ENCODE results near the gene PELO.
"Not testable (repeated sequence)": the region's sequence is repeated elsewhere in the genome, so short reads cannot be mapped to it uniquely, and the experiment has no call there.

Gene PELO

DNA sequence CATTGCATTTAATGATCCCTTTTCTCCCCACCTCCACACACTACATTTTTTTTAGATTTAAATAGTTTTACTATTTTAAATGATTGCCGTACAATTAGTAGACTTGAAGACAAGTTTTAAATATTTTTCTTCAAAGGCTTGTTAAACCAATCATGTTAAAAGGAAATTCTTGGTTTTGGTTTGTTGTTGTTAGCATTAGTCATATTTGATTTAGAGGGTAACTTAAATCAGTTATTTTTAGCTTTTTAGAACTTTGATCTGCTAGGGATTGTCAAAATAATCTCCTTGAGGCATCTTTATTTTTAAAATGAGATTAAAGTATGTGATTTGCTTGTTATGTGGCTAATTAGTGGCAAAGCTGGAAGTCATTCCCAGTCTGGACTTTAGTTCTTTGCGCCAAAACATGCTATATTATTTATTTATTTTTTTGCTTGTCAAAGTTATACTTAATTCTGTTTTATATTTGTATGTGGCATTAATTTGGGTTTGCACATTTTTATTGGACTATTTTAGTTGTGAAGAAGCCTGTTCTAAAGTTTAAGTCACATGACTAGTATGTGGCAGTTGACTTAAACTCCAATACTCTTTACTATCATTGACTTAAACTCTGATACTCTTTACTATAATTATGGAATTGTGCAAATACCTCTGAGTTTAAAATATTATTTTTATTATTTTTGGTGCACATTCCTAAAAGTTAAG lies 14.7 kb downstream of the PELO start:
- no peak for DNase-seq

- no peak for DNase-seq
Measured at GRCh38 chr5:52802974-52803336, 15.2 kb downstream of the PELO start.

DNA sequence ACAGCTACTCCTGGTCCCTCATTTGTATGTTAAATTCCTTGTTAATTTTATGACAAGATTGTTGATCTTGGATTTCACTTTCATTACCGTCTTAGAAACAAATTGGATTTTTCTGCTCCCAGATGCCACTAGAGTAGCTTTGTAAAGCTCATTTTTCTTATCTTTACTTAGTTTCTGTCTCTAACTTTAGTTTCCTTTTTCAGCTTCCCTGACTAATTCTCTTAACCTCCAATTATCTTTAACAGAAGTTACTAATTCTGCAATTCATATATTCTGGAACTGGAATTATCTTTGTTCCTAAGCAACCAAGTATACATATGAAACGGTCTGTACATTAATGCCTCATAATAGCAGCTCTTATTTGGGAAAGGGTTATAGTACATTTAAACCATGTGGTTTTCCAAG lies 16.7 kb downstream of the PELO start:
- DNase-seq: no peak

- DNase-seq: no peak
Measured at GRCh38 chr5:52804981-52805380, 17.3 kb downstream of the PELO start.

GRCh38 chr5:52805615-52806014 lies 17.9 kb downstream of the PELO start:
- DNase-seq: no peak

DNA sequence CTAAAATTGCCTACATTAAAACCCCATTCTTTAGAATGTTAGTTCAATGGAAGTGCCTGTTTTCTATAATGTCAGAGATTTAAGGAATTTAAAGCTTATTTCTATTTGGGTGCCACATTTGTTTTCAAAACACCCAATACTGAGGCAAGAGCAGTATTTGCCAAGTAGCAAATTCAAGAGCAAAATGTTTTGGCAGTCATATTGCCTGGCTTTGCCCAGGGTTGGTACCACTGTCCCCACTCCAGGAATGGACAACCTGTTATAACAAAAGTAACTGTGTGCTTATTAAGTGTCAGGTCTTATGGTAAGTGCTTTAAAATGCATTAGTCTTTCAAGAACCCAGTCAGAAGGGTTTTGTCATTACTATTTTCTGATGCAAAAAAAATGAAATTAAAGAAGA lies 19.3 kb downstream of the PELO start:
- DNase-seq: no peak

GRCh38 chr5:52807723-52808122 lies 20.0 kb downstream of the PELO start:
- DNase-seq: no peak

DNA sequence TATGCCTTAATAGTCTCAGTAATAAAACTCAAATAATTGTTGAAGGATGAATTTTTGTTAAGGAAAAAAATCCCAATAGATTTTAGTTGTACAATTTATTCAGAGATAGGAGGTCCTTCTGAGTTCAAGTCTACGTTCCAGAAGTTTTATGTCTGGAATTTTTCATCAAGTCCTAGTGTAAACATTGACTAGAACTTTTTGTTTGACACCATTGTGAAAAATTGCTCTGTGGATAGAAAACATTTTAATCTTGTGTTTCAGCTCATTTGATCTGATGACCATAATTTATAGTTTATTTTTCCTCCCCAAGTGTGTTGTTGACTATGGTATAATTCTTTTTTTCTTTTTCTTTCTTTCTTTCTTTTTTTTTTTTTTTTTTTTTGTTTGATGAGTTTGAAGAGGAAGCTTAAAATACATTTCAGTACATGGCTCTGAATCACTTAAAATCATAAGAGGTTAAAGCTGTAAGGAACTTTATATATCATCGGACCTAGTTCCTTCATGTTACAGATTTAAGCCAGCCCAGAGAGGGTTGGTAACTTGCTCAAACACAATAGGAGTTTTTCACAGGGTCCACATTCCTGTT lies 20.7 kb downstream of the PELO start:
- DNase-seq: no peak

GRCh38 chr5:52809884-52810283 lies 22.2 kb downstream of the PELO start:
- DNase-seq: no peak

DNA sequence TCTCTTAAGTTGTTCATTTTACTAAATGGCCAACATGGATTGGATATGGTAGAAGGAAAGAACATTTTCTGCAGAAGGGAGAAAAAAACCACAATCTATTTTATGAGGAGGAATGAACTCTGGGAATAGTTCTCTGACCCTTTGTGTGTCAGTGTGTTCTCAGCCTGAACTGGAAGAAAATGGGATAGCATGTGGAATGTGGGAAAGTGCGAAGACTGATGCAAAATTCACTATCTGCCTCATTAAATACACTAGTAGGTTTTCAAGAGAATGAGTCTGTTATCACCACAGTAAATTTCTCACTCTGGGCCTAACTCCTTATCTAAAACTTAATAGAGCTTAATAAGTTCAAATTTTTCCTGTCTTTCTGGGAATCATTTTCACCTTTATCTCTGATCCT lies 22.7 kb downstream of the PELO start:
- DNase-seq: no peak

DNA sequence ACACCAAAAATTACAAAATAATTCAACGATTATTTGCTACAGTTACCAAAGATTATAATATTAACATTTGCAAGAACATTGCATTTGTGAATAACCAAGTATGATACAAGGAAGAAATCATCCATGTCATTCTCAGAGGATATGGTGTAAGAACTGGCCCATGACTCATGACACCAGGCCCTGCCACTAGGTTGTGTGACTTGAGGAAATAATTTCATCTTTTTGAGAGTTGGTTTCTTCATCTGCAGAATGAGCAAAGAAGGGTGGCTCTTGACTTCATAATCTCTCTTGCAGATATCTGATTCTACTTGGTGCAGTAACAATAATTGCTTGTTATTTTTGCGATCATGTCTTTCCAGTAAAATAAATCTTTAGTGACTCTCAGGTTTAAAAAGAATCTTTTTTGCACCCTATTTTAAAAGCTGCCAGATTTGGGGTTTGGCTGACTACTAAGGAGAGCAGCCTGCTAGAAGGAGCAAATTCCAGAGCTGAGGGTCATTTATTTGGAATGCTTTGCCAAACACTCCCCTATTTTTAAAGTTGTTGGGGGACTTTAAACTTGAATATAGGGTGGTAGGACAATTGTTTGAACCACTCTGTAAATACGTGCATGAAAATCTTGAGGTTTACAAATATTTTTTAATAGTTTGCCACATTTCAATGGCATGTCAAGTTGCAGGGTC lies 23.5 kb downstream of the PELO start:
- no peak for DNase-seq

DNA sequence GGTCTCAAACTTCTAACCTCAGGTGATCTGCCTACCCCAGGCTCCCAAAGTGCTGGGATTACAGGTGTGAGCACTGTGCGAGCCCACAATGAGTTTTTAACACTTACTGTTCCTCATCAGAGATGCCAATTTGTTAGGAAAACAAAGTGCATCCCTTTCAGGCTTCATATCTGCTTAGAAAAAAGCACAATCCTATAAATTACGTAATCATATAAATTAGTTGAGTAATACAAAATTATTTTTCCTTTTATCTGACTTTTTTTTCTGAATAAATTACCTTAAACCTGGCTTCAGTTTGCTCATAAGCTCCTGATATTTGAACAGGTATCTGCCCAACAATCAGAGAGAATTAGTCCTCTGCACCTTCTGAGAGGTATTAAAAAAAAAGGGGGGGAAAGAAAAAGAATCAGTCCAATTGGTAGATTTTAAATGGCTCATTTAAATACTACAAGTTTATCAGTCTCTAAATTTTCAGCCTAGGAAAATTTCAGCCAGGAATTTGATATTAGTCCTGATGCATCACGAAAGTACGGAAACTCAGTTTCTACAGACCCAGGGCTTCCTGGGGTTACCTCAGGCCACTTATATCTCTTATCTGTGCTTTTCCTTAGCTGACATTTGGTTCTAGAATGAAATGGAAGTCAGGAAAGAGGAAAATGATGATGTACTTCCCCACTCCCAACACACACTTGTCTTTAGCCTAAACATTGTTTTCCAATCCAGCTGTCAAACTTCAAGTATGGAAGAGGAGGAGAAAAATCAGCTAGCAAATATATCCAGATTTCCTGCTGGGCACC lies 26.8 kb downstream of the PELO start:
- no peak for DNase-seq

- DNase-seq: no peak
Measured at GRCh38 chr5:52817818-52818217, 30.1 kb downstream of the PELO start.

DNA sequence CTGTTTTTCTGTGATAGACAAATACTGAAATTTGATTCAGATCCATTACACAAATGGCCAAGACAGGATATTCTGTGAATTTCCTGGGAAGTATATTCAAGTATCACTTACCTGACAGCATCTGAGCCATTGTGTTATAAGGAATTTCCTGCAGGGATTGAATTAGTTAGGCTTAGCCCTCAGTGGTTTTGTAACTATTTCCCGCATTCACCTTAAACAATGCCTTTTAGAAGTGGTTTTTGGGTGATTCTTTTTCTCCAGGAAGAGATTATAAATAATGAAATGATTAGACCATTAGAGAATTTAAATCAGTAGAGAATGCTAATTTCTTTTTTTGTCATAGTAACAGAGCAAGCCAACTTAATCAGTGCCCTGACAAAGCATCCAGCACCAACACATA lies 30.6 kb downstream of the PELO start:
- no peak for DNase-seq

- not testable (repeated sequence) for DNase-seq
Measured at GRCh38 chr5:52818807-52819206, 31.1 kb downstream of the PELO start.

DNA sequence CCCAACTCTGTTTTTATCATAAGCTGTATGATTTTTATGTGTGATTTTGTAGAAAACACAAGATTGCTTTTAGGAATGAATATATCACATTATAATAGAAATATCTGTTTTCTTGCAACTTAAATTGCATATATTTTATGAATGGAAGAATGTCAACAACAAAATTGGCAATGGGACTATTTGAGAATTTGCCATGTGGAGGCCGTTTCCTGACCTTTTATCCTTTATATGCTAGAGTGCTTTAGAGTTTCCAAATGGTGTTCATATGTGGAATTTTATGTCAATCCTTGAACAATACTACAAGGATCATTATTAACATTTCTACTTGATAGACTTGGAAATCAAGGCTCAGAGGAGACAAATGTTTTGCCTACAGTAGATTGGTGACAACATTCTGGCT lies 34.2 kb downstream of the PELO start:
- no peak for DNase-seq

DNA sequence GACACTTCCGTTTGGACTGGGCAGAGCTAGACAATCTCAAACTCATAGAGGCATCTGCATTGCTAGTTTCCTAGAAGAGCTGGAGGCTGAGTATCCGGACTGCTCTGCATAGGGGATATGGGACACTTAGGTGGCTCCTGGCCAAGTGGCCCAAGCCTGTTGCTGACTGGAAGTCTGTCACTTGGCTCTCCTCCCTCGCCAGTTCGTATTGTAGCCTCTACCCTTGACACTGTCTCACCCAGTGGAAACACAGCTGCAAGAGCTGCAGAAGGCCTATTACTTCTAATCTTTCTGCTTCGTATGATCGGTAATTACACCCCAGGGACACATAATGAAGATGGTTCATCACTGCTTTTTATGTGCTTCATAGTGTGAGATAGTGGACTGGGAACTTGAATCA lies 34.7 kb downstream of the PELO start:
- DNase-seq: no peak

GRCh38 chr5:52824827-52825226 lies 37.1 kb downstream of the PELO start:
- DNase-seq: no peak

GRCh38 chr5:52825826-52826225 lies 38.1 kb downstream of the PELO start:
- DNase-seq: no peak

DNA sequence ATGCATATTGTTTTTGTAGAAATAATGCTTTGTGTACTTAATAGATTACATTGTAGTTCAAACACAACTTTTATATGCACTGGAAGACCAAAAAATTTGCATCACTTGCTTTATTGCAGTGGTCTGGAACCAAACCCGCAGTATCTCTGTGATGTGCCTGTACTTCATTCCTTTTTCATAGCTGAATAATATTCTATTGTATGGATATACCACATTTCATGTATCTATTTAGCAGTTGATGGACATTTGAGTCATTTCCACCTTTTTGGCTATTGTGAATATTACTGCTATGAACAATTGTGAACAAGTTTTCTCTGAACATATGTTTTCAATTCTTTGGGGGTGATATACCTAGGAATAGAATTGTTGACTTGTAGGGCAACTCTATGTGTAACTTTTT lies 40.1 kb downstream of the PELO start:
- no peak for DNase-seq

- no peak for DNase-seq
Measured at GRCh38 chr5:52829664-52830063, 41.9 kb downstream of the PELO start.

- DNase-seq: no peak
Measured at GRCh38 chr5:52830650-52831049, 42.9 kb downstream of the PELO start.

DNA sequence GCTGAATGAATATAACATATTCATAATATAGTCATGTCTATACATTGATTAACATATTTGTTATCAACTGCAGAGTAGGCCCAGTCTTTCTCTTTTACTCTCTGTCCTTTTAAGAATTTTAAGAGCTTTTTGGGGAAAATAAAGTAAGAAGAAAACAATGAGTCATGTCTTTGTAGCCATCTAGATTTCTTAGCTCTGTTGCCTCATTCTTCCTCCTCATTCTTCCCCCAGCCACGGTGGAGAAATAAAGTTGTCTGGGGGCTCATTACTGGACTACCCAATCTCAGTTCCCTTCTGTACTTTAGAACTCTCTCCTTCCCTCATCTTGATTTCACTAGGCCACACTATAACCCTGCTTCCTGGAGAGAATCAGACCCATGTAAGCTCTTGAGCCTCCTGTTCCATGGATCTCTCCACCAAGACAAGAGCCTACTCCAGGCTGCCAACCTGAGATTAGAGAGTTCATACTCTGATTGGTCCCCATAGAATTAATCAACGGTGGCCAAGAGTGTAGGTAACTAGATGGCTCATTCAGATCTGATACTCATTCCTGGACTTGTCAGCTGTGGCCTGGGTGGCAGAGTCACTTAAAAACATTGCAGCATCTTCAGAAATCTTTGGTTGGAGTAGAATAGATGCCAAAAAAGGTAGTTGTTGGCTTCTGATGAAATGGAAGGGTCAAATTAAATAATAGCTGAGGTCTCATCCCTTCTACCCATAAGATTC lies 44.2 kb downstream of the PELO start:
- no peak for DNase-seq
